K562 (cell line): ENCODE results near the gene MARK4. TPM values are rescaled to one million over a fixed set of nuclear protein-coding genes. Genes with fewer than 3 reads are reported as not detected.

ENCODE experiments used
- ATAC-seq: fragments of 200-7000 bp; cut with Tn5 transposase; 3 replicates; pipeline ENCODE4 v1.9.1; 2020; ENCODE audit warnings: moderate library complexity
- BruUV-seq: library from RNA; stranded (reverse); fragments of 400-500 nt; replicated peaks from 2 replicates; lab custom pipeline; 2021; lab: Mats Ljungman, UMichigan
- CTCF ChIA-PET: fragments of 300-600 bp; formaldehyde crosslinking; extraction: SDS; loops from one replicate; lab custom pipeline; 2021; ENCODE audit warnings: low intra/inter-chr PET ratio; lab: Yijun Ruan, JAX
- POLR2A ChIA-PET: fragments of 300-600, 350-650 bp; sonication (Branson Sonifier 250); formaldehyde crosslinking; extraction: SDS; loops from one replicate; lab custom pipeline; 2021; ENCODE audit warnings: antibody characterized with exemption, inconsistent platforms; lab: Yijun Ruan, JAX
- DNase-seq, 4 experiments: peaks; one replicate each; pipeline versions ENCODE4 v3.0.0 to v3.0.0-alpha.2; 2011 to 2018; ENCODE audit warnings: low spot score in 3 of 4, mixed read lengths in 3 of 4; ENCODE audit errors: extremely low read depth in 1 of 4
- FAIRE-seq: peaks from 2 replicates; lab custom pipeline; 2011; peaks lifted over from hg19 to GRCh38; lab: Jason Lieb, UNC
- H2AFZ ChIP-seq: 2 replicates; pipeline ENCODE4 v1.6.0; 2011; ENCODE audit warnings: low read depth, low read length, control low read depth, inconsistent platforms
- H3K27ac ChIP-seq: fragments of 200-600 bp; 3 replicates; pipeline ENCODE4 v1.8.0; 2011; ENCODE audit warnings: low read depth, mild to moderate bottlenecking, control low read depth, inconsistent platforms, low read length, moderate library complexity, mixed read lengths; ENCODE audit errors: extremely low read depth
- H3K27me3 ChIP-seq, 2 experiments: fragments of 300-600 bp in 1 of 2; 2 replicates in 1 of 2; 3 replicates in 1 of 2; pipeline versions ENCODE4 v1.6.0 to v1.8.0; 2011; ENCODE audit warnings: inconsistent platforms in 2 of 2, low read length in 2 of 2, mild to moderate bottlenecking in 1 of 2, mixed read lengths in 1 of 2, moderate library complexity in 1 of 2; ENCODE audit not compliant: control insufficient read depth in 2 of 2, insufficient read depth in 2 of 2
- H3K36me3 ChIP-seq: fragments of 300-600 bp; 3 replicates; pipeline ENCODE4 v1.8.0; 2011; ENCODE audit warnings: mild to moderate bottlenecking, low read length, inconsistent platforms; ENCODE audit not compliant: control insufficient read depth, insufficient read depth
- H3K4me1 ChIP-seq, 2 experiments: fragments of 200-600 bp in 1 of 2; replicated peaks in 1 of 2; 2 replicates in 1 of 2; 3 replicates in 1 of 2; pipeline versions ENCODE4 v1.5.1 to v1.8.0; 2011; ENCODE audit warnings: inconsistent platforms in 2 of 2, low read length in 2 of 2, mild to moderate bottlenecking in 1 of 2, mixed read lengths in 1 of 2, moderate library complexity in 1 of 2; ENCODE audit not compliant: control insufficient read depth in 2 of 2, insufficient read depth in 2 of 2
- H3K4me2 ChIP-seq: 2 replicates; pipeline ENCODE4 v1.6.1; 2011; ENCODE audit warnings: low read length, control low read depth, inconsistent platforms, mixed read lengths; ENCODE audit not compliant: insufficient read depth
- H3K4me3 ChIP-seq: fragments of 200-600 bp; sonication (generic), shearing (Covaris generic); 2 replicates; pipeline ENCODE4 v1.5.1; 2016; ENCODE audit warnings: control low read depth, inconsistent platforms
- H3K79me2 ChIP-seq: fragments of 200-600 bp; 3 replicates; pipeline ENCODE4 v1.8.0; 2011; ENCODE audit warnings: low read length, inconsistent platforms; ENCODE audit not compliant: control insufficient read depth, insufficient read depth
- H3K9ac ChIP-seq, 2 experiments: 2 replicates each; pipeline versions ENCODE4 v1.6.0 to v1.6.1; 2011; ENCODE audit warnings: low read depth in 2 of 2, low read length in 2 of 2, control low read depth in 1 of 2, inconsistent platforms in 1 of 2, mild to moderate bottlenecking in 1 of 2, mixed read lengths in 1 of 2; ENCODE audit not compliant: insufficient read depth in 1 of 2
- H3K9me1 ChIP-seq: one replicate; pipeline ENCODE4 v1.6.0; 2011; ENCODE audit warnings: inconsistent platforms, mild to moderate bottlenecking, low read length, moderate library complexity; ENCODE audit not compliant: control insufficient read depth, insufficient read depth
- H3K9me3 ChIP-seq: replicated peaks from 2 replicates; pipeline ENCODE4 v1.5.1; 2011; ENCODE audit warnings: low read depth, low read length, inconsistent platforms; ENCODE audit not compliant: control insufficient read depth, insufficient read depth
- H4K20me1 ChIP-seq: replicated peaks from 2 replicates; pipeline ENCODE4 v1.6.1; 2011; ENCODE audit warnings: low read length, inconsistent platforms, mixed read lengths; ENCODE audit not compliant: control insufficient read depth, insufficient read depth
- CREM ChIP-seq: IDR thresholded peaks from 2 replicates; pipeline ENCODE4 v1.6.1; 2014; ENCODE audit warnings: antibody characterized with exemption, low read depth
- HCFC1 ChIP-seq: IDR thresholded peaks from 2 replicates; pipeline ENCODE4 v1.6.1; 2012; ENCODE audit warnings: low read depth, low read length, improper control_type of control experiment
- NFE2L1 ChIP-seq: fragments of 450-650 bp; IDR thresholded peaks from 2 replicates; pipeline ENCODE4 v1.6.1; 2016; ENCODE audit warnings: missing genetic modification characterization, low read depth, mild to moderate bottlenecking, missing compliant biosample characterization, moderate library complexity, borderline replicate concordance
- YY1 ChIP-seq, 3 experiments: IDR thresholded peaks; 2 replicates each; pipeline ENCODE4 v1.6.1; 2011; ENCODE audit warnings: low read length in 2 of 3, mild to moderate bottlenecking in 2 of 3, moderate library complexity in 2 of 3, borderline replicate concordance in 1 of 3, control low read depth in 1 of 3, low read depth in 1 of 3; ENCODE audit not compliant: insufficient read depth in 3 of 3, insufficient replicate concordance in 2 of 3, control insufficient read depth in 1 of 3, insufficient read length in 1 of 3; ENCODE audit errors: extremely low read depth in 1 of 3
- WGBS: fragments of 100-300 bp; shearing (Covaris generic); methylation state at CpG from one replicate; pipeline ENCODE4 v1.1.6; 2016; ENCODE audit warnings: low coverage, mixed read lengths; ENCODE audit not compliant: insufficient coverage; ENCODE audit errors: missing lambda C conversion rate; 5-methylcytosine and 5-hydroxymethylcytosine counted together
- in situ Hi-C: fragments of 300-500 bp; cut with MboI; formaldehyde crosslinking; loops from 4 replicates; pipeline ENCODE4 v1.15.0; 2018; ENCODE audit warnings: inconsistent platforms, mixed read lengths
- intact Hi-C: fragments of 100-400 bp; cut with micrococcal nuclease; formaldehyde crosslinking; loops from 2 replicates; pipeline ENCODE4 v1.14.2; 2022
- polyA plus RNA-seq, 8 experiments: library from polyadenylated mRNA; depleted of rRNA in 4 of 8; stranded (reverse) in 5 of 8; unstranded in 3 of 8; fragments of >200 nt; fragmentation: Nextera tagmentation in 2 of 8; fragmentation: Illumina TruSeq in 1 of 8; extraction: Ambion mirVana in 2 of 8; extraction: Trizol in 1 of 8; gene quantifications; 2 replicates each; pipeline versions ENCODE4 v1.2.1 to v1.2.3, GENCODE V29; 2011 to 2014; ENCODE audit warnings: inconsistent platforms in 1 of 8, missing spikeins in 1 of 8
- total RNA-seq, 7 experiments: library from RNA; depleted of rRNA in 6 of 7; stranded (reverse); fragments of >200 nt in 6 of 7; fragmentation: Illumina TruSeq in 2 of 7; extraction: Trizol in 2 of 7; gene quantifications; 2 replicates each; pipeline versions ENCODE4 v1.2.1 to v1.2.3, GENCODE V29; 2011 to 2021; ENCODE audit warnings: low replicate concordance in 1 of 7
- TF ChIP-seq, protein P1 (sequence below): fragments of 450-650 bp; IDR thresholded peaks from 2 replicates; pipeline ENCODE4 v1.6.1; 2016; ENCODE audit warnings: low read depth

MARK4 gene
- total and polyA plus RNA-seq, 9 of the 15 experiments (the other 6 are each of a cell fraction or from before 2014, with no cell fraction given) = 0.52 to 29.4 (median 8.6) TPM

DNA sequence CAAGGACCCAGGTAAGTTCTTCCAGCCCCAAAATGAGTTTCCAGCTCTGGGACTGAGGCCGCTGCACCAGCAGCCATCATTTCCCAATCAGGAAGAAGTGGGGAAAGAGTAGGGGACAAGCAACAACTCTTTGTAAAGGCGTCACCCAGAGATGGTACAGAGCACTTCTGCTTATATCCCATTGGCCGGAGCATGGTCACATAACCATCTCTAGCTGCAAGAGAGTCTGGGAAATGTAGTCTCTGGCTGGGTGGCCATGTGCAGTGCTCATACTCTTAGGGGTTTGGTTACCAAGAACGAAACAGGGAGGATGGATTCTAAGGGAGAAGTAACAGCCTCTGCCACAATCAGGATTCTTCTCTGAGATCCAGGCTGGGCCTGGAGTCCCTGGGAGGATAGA, 45.3 kb downstream of the MARK4 start:
- CTCF ChIA-PET = no interaction called here
- Histone ChIP-seq H3K9me1 (no peaks in the 10 kb centered on the region), H3K9ac (no peak overlapping the region), H3K4me2 (no peak overlapping the region), H4K20me1 (no peaks in the 10 kb centered on the region), H3K9me3 (no peaks in the 10 kb centered on the region), H3K36me3 (peaks cover 5% of the 10 kb centered on the region; the same call in 1 of the 3 replicates), H3K27ac (no peak overlapping the region), H2AFZ (no peak overlapping the region), H3K4me3 (no peak overlapping the region), H3K4me1 (peaks cover 9 to 20% of the 10 kb centered on the region in 2 experiments; a peak in 3 of 5 replicates), H3K79me2 (no peaks in the 10 kb centered on the region), H3K27me3 (no peaks in the 10 kb centered on the region)
- intact Hi-C loops = no loop called here
- no peak for ATAC-seq
- TF ChIP-seq YY1 (IDR thresholded peaks at IDR 0.05; ENCODE audit: borderline replicate concordance in 1 of 3, control insufficient read depth in 1 of 3, extremely low read depth in 1 of 3, insufficient read depth in 3 of 3, insufficient read length in 1 of 3, insufficient replicate concordance in 2 of 3, low read depth in 1 of 3, low read length in 2 of 3) (peak in 1 of 3 experiments; percentile 70), NFE2L1 (no peak), HCFC1 (peak; percentile 65), CREM (0 out of 2 replicates have a peak, but pooled peaks have one; percentile 11)
- TF ChIP-seq, protein P1, sequence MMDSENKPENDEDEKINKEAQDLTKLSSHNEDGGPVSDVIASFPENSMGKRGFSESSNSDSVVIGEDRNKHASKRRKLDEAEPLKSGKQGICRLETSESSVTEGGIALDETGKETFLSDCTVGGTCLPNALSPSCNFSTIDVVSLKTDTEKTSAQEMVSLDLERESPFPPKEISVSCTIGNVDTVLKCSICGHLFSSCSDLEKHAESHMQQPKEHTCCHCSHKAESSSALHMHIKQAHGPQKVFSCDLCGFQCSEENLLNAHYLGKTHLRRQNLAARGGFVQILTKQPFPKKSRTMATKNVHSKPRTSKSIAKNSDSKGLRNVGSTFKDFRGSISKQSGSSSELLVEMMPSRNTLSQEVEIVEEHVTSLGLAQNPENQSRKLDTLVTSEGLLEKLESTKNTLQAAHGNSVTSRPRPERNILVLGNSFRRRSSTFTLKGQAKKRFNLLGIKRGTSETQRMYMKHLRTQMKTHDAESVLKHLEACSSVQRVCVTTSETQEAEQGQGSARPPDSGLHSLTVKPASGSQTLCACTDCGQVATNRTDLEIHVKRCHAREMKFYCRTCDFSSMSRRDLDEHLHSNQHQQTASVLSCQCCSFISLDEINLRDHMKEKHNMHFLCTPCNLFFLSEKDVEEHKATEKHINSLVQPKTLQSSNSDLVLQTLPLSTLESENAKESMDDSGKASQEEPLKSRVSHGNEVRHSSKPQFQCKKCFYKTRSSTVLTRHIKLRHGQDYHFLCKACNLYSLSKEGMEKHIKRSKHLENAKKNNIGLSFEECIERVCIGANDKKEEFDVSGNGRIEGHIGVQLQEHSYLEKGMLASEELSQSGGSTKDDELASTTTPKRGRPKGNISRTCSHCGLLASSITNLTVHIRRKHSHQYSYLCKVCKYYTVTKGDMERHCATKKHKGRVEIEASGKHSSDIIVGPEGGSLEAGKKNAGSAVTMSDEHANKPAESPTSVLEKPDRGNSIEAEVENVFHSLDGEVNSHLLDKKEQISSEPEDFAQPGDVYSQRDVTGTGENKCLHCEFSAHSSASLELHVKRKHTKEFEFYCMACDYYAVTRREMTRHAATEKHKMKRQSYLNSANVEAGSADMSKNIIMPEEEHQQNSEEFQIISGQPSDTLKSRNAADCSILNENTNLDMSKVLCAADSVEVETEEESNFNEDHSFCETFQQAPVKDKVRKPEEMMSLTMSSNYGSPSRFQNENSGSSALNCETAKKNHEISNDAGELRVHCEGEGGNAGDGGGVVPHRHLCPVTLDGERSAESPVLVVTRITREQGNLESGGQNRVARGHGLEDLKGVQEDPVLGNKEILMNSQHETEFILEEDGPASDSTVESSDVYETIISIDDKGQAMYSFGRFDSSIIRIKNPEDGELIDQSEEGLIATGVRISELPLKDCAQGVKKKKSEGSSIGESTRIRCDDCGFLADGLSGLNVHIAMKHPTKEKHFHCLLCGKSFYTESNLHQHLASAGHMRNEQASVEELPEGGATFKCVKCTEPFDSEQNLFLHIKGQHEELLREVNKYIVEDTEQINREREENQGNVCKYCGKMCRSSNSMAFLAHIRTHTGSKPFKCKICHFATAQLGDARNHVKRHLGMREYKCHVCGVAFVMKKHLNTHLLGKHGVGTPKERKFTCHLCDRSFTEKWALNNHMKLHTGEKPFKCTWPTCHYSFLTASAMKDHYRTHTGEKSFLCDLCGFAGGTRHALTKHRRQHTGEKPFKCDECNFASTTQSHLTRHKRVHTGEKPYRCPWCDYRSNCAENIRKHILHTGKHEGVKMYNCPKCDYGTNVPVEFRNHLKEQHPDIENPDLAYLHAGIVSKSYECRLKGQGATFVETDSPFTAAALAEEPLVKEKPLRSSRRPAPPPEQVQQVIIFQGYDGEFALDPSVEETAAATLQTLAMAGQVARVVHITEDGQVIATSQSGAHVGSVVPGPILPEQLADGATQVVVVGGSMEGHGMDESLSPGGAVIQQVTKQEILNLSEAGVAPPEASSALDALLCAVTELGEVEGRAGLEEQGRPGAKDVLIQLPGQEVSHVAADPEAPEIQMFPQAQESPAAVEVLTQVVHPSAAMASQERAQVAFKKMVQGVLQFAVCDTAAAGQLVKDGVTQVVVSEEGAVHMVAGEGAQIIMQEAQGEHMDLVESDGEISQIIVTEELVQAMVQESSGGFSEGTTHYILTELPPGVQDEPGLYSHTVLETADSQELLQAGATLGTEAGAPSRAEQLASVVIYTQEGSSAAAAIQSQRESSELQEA = no peak
- peak; percentile 26 for FAIRE-seq
- peak in 1 of 4 experiments; percentile 22 for DNase-seq
- 87% methylated on average over 4 of the region's 4 CpGs for WGBS
- BruUV-seq = no TSS peak
- POLR2A ChIA-PET = no interaction called here
- in situ Hi-C loops = no loop called here
